Astrocyte (in vitro differentiated cells and primary cell): ENCODE data around the gene EDIL3. TPM values are rescaled to one million over a fixed set of nuclear protein-coding genes. Genes with fewer than 3 reads are reported as not detected.

Source experiments
- DNase-seq: peaks from one replicate; pipeline ENCODE4 v3.0.0-alpha.2; 2010; ENCODE audit warnings: low read depth
- FAIRE-seq: peaks from 2 replicates; lab custom pipeline; 2011; peaks lifted over from hg19 to GRCh38; lab: Jason Lieb, UNC
- H2AFZ ChIP-seq: 2 replicates; pipeline ENCODE4 v1.6.0; 2012; ENCODE audit warnings: low read depth, low read length, inconsistent platforms
- H3K27ac ChIP-seq: 2 replicates; pipeline ENCODE4 v1.5.1; 2011; ENCODE audit warnings: low read depth, low read length, inconsistent platforms
- H3K27me3 ChIP-seq: 2 replicates; pipeline ENCODE4 v1.6.0; 2011; ENCODE audit warnings: low read length, inconsistent platforms; ENCODE audit not compliant: insufficient read depth
- H3K36me3 ChIP-seq: 2 replicates; pipeline ENCODE4 v1.5.1; 2011; ENCODE audit warnings: low read length, inconsistent platforms; ENCODE audit not compliant: insufficient read depth
- H3K4me1 ChIP-seq: 2 replicates; pipeline ENCODE4 v1.5.1; 2011; ENCODE audit warnings: low read length, inconsistent platforms; ENCODE audit not compliant: insufficient read depth
- H3K4me2 ChIP-seq: 2 replicates; pipeline ENCODE4 v1.6.0; 2012; ENCODE audit warnings: low read length, inconsistent platforms
- H3K4me3 ChIP-seq: 2 replicates; pipeline ENCODE4 v1.5.1; 2011; ENCODE audit warnings: low read depth, mild to moderate bottlenecking, low read length, inconsistent platforms; ENCODE audit not compliant: insufficient read depth
- H3K79me2 ChIP-seq: 2 replicates; pipeline ENCODE4 v1.6.0; 2012; ENCODE audit warnings: mild to moderate bottlenecking, low read length, inconsistent platforms; ENCODE audit not compliant: insufficient read depth
- H3K9ac ChIP-seq: 2 replicates; pipeline ENCODE4 v1.6.0; 2012; ENCODE audit warnings: mild to moderate bottlenecking, low read length, inconsistent platforms
- H3K9me3 ChIP-seq: 2 replicates; pipeline ENCODE4 v1.5.1; 2012; ENCODE audit warnings: low read depth, mild to moderate bottlenecking, low read length, inconsistent platforms; ENCODE audit not compliant: insufficient read depth
- H4K20me1 ChIP-seq: 2 replicates; pipeline ENCODE4 v1.6.0; 2012; ENCODE audit warnings: low read length, inconsistent platforms; ENCODE audit not compliant: insufficient read depth
- H3K27ac Mint-ChIP-seq: one replicate; pipeline ENCODE4 v1.8.0; 2021; ENCODE audit warnings: mild to moderate bottlenecking, mixed read lengths; ENCODE audit not compliant: unreplicated experiment
- H3K27me3 Mint-ChIP-seq: one replicate; pipeline ENCODE4 v1.8.0; 2021; ENCODE audit warnings: low read depth, mixed read lengths; ENCODE audit not compliant: unreplicated experiment
- H3K36me3 Mint-ChIP-seq: one replicate; pipeline ENCODE4 v1.8.0; 2021; ENCODE audit warnings: low read depth, mixed read lengths; ENCODE audit not compliant: unreplicated experiment
- H3K4me1 Mint-ChIP-seq: one replicate; pipeline ENCODE4 v1.8.0; 2021; ENCODE audit warnings: low read depth, mixed read lengths; ENCODE audit not compliant: unreplicated experiment
- H3K4me3 Mint-ChIP-seq: one replicate; pipeline ENCODE4 v1.8.0; 2021; ENCODE audit warnings: mild to moderate bottlenecking, moderate library complexity, mixed read lengths; ENCODE audit not compliant: unreplicated experiment
- H3K9me3 Mint-ChIP-seq: one replicate; pipeline ENCODE4 v1.8.0; 2021; ENCODE audit warnings: mild to moderate bottlenecking, mixed read lengths; ENCODE audit not compliant: unreplicated experiment
- CTCF ChIP-seq: IDR thresholded peaks from 2 replicates; pipeline ENCODE4 v1.5.1; 2011; ENCODE audit warnings: low read depth, mild to moderate bottlenecking, inconsistent platforms, low read length, moderate library complexity; ENCODE audit not compliant: insufficient read depth
- EZH2 ChIP-seq: IDR thresholded peaks from 2 replicates; pipeline ENCODE4 v1.6.1; 2012; ENCODE audit warnings: mild to moderate bottlenecking, low read length, inconsistent platforms; ENCODE audit not compliant: insufficient read depth
- total RNA-seq: library from RNA; stranded (reverse); gene quantifications from 2 replicates; pipeline ENCODE4 v1.2.1, GENCODE V29; 2021

The EDIL3 gene
- total RNA-seq, 1 donor from 2014 or later: 226 TPM

GRCh38 chr5:84360056-84360455 lies 24.6 kb downstream of the EDIL3 start:
- peaks cover 20% of the 10 kb centered on the region for H4K20me1 ChIP-seq
- DNase-seq (no peak), FAIRE-seq (no peak)
- H3K4me2 ChIP-seq: no peak overlapping the region
- H3K79me2 ChIP-seq: peaks cover 87% of the 10 kb centered on the region
- H3K4me1 ChIP-seq: peaks cover 16% of the 10 kb centered on the region
- H3K9me3 ChIP-seq: no peaks in the 10 kb centered on the region
- no peak overlapping the region for H3K9ac ChIP-seq
- Mint-ChIP-seq H3K4me3 (no peak overlapping the region), H3K4me1 (peaks cover 6% of the 10 kb centered on the region), H3K27me3 (no peaks in the 10 kb centered on the region), H3K36me3 (peaks cover 3% of the 10 kb centered on the region), H3K9me3 (no peaks in the 10 kb centered on the region), H3K27ac (no peak overlapping the region)
- H2AFZ ChIP-seq: no peak overlapping the region
- H3K36me3 ChIP-seq: no peaks in the 10 kb centered on the region
- H3K27ac ChIP-seq: no peak overlapping the region
- H3K4me3 ChIP-seq: no peak overlapping the region
- TF ChIP-seq EZH2: no peak
- no peak for TF ChIP-seq CTCF
- H3K27me3 ChIP-seq: no peaks in the 10 kb centered on the region

- H3K4me2 ChIP-seq: no peak overlapping the region
- Mint-ChIP-seq H3K27ac (no peak overlapping the region), H3K27me3 (no peaks in the 10 kb centered on the region)
Measured at GRCh38 chr5:84354101-84354500, 30.6 kb downstream of the EDIL3 start.

More at GRCh38 chr5:84354101-84354500, 30.6 kb downstream of the EDIL3 start:
- no peaks in the 10 kb centered on the region for H3K9me3 ChIP-seq
- H3K36me3 ChIP-seq: no peaks in the 10 kb centered on the region
- H3K4me1 ChIP-seq: no peaks in the 10 kb centered on the region
- no peak for FAIRE-seq
- H2AFZ ChIP-seq: no peak overlapping the region
- peaks cover 81% of the 10 kb centered on the region for H3K79me2 ChIP-seq
- no peak overlapping the region for H3K4me3 ChIP-seq
- H3K4me1 Mint-ChIP-seq: no peaks in the 10 kb centered on the region
- peaks cover 3% of the 10 kb centered on the region for H3K36me3 Mint-ChIP-seq
- peaks cover 33% of the 10 kb centered on the region for H4K20me1 ChIP-seq
- no peaks in the 10 kb centered on the region for H3K27me3 ChIP-seq
- no peaks in the 10 kb centered on the region for H3K9me3 Mint-ChIP-seq
- no peak overlapping the region for H3K4me3 Mint-ChIP-seq
- no peak overlapping the region for H3K9ac ChIP-seq
- no peak for DNase-seq
- no peak overlapping the region for H3K27ac ChIP-seq
- no peak for TF ChIP-seq EZH2
- TF ChIP-seq CTCF: no peak
